HG02588 (cell line): ENCODE results near the gene SECTM1.

Experiments used
- ATAC-seq: cut with Tn5 transposase; IDR thresholded peaks from one replicate; pipeline ENCODE4 v1.9.1; 2021; ENCODE audit warnings: mild to moderate bottlenecking, moderate library complexity; ENCODE audit not compliant: unreplicated experiment

SECTM1 gene

DNA sequence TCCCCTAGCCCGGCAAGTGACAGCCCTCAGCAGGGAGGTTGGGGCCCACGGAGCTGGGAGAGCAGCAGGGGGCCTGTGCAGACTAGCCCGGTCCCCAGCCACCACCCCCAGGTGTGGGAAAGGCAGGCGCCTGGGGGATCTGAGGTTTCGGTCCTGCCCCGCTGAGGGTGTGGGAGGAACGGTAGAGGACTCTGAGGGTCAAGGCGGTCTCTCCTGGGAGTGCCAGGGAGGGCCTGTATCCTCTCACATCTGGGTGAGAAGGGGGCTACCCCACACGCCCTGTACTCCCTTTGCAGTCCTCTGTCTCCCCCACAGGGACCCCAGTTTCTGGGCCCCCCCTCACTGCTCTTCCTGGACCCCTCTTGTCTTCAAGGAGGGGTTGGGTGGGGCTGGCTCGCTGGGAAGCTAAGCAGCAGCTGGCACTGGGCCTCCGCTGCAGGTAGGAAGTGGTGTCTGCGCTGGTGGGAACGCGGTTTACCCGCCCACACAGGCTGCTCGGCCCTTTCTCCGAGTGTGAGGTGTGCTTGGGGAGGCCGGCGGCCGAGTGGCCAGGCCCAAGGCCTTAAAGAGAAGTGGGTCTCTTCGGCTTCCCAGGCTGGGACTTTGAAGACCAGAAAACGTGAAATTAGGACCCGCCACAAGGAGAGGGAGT, 31.5 kb downstream of the SECTM1 start:
- no peak for ATAC-seq

DNA sequence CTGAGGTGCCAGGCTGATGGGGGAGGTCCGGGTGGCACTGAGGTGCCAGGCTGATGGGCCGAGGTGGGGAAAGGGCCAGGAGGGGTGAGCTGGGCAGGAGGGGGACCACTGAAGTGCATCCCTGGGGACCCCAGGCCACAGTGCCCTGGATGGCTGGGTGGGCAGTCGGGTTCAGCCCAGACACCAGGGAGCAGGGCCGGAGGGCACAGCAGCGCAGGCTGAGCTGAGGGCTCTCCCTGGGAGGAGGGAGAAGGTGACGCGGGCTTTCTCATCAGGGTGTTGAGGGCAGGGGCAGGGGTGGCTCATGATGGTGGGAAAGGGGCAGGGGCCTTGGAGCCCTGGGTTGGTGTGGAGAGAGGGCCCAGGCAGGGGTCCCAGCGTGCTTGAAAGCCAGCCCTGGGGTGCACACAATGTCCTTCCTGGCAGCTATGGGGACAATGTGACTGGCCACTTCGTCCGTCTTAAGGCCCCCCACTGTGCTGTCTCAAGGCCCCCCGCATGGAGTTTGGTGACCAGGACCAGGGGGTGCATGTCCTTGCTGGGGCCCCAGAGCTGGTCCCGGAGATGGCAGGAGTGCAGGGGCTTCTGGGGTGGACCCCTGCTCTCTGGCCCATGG, 32.2 kb downstream of the SECTM1 start:
- no peak for ATAC-seq

DNA sequence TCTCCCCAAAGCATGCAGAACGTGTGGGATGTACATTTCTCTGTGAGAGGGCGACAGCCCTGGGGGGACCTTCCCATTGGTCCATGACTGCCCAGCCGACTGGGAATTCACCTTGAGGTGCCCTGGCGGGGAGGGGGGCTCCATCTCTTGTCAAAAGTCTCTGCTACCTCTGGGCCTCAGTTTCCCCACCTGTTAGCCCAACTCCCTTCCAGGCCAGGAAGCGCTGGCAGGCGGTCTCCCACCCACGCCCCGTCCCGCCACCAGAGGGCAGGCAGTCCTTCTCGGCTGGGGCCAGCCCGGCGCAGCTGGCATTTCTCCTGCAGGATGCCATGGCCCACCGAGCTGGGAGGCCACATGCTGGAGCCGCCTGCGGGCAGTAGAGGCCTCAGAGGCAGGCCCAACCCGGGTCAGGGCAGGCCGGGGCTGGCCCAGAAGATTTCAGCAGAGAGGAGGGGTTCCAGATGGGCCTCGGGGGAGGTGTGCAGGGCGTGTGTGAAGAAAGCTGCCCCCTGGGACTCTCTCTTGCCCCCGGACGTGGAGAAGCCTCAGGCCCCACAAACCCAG, 32.8 kb downstream of the SECTM1 start:
- ATAC-seq, result no peak

DNA sequence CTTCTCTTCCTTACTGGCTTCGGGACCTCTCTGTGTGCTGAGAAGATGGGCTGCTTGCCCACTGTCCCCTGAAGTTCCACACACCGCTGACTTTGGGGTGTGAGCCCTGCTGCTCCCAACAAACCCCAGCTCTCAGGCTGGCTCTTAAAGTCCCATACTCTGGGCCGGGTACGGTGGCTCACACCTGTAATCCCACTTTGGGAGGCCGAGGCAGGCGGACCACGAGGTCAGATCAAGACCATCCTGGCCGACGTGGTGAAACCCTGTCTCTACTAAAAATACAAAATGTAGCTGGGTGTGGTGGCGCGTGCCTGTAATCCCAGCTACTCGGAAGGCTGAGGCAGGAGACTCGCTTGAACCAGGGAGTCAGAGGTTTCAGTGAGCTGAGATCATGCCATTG, 33.3 kb downstream of the SECTM1 start:
- no peak for ATAC-seq

DNA sequence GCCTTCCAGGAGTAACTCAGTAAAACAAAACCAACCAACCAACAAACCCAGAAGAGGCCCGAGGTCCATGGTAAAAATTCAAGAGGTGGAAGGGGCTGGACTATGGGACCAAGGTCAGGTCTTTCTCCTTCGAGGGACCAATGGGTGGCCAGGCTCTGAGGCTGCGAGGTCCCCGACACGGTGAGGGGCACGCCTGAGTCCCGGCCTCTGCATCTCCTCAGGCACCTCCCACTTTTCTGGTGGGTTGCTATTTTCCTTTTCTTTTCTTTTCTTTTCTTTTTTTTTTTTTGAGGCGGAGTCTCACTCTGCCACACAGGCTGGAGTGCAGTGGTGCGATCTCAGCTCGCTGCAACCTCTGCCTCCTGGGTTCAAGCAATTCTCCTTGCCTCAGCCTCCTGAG, 34.1 kb downstream of the SECTM1 start:
- no peak for ATAC-seq

DNA sequence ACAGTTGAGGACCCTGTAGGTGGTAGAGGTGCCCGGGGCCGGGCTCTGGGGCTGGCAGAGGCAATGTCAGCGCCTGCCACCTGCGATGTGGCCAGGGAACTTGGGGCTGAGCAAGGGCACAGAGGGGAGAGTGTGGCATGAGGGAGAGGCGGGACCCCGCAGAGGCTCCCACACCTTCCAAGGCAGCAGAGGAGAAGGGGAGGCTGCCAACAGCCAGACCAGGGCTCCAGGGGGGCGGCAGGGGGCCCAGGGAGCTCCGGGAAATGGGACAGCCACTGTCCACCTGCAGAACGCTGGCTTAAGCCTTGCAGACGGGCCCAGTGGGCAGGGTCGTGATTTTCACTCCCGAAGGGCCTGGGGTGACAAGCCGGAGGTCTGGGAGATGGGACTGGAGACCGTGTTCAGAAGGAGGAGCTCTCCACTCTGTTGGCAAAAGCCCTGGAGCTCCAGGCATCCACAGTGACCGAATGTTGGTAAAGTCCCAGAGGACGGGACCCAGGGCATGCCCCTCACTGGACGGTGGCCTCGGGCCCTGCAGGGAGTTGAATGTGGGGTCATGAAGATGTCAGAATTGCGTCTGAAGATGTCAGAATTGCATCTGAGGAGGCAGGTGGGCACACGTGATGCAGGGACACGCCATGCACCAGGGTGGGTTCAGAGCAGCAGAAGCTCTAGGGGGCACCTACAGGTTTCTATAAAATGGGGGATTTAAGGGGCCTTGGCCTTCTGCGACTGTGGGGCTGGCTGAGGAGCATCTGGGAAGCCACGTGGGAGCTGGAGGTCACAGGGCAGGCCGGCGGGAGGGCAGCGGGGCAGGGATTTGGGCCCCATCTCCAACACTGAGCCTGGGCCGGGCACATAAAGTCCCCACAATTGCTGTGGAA, 34.8 kb downstream of the SECTM1 start:
- no peak for ATAC-seq

DNA sequence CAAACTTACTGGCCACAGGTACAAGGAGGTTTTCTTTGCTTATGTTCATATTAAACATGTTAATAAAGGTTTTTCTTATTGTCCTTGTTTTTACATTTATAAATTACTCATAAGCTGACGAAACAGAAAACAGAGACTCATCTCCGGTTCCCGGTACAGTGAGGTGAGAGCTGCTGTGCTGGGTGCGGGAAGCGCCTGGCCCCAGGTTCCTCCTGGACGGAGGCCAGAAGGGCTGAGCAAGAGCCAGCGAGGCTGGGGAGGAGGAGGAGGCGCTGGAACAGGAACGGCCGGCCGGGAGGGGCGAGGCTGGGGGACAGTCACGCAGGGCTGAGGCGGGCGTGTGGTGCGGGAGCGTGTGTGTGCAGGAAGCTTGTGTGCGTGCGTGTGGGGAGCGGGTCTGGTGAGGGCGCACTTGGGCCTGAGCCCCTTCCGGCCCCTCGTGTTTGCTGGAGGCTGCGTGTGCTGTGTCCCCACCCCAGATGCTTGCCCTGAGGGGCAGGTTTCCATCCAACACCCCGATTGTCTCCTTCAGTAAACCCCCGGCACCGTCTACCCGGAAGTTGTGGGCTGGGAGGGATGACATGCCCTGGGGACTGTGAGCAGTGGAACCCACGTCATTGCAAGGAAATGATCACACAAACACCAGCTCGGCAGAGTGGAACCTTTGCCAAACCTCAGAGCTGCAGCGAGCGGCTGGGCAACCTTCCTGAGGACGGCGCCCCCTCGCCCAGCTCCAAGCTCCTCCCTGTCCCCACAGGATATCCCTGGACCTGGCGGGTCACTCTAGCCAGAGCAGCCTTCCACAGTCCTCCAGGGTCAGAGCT, 35.6 kb downstream of the SECTM1 start:
- ATAC-seq, result peak; percentile 40

DNA sequence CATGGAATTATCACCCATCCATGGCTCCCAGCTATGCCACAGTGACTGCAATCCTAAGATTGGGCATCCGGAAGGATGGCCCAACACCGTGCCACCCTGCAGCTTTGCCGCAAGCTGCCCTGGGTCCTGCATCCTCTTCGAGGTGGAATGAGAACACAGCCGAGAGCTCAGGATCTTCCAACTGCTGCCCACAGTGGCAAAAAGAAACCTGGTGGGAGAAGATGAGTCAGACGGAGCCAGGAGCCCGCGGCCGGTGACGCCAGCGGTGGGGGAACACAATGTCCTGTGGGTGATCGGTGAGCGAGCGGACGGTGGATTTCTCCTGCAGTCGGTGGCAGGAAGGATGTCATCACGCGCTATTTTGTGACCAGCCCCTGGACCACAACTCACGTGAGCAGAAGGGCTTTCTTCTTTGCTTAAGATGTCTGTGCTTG, 36.3 kb downstream of the SECTM1 start:
- peak; percentile 19 for ATAC-seq

DNA sequence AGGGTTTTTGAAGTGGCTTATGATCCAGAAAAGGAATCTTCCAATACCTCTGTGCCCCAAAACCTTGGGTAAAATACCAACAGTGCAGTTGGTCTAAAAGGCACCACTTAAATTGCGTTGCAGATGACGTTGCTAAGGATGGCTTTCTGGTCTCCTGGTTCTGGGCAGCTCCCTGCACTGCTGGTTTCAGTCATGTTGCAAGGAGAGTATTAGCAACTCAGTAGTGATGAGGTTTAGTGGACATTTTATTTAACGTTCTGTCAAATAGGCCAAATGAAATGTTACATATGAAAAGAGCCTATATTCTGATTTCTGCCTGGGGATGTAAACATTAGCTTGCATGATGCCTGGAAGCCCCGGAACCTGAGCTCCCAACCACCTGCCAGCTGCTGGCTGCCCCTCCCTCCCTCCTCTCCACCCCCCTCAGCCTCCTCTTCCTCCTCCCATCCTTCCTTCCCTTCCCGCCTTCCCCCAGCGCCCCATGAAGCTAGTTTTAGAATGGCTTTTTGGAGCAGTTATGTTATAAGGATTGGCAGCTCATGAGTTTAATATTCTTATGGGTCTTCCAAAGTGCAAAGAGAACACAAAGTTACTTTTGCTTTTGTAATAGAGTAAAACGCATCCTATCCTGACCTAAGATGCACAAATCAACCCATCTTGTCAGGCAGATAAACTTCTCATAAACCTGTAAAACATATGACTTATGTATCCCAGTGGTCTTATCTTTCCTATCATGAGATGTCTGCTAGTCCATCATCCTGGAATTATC, 36.9 kb downstream of the SECTM1 start:
- ATAC-seq, result no peak

DNA sequence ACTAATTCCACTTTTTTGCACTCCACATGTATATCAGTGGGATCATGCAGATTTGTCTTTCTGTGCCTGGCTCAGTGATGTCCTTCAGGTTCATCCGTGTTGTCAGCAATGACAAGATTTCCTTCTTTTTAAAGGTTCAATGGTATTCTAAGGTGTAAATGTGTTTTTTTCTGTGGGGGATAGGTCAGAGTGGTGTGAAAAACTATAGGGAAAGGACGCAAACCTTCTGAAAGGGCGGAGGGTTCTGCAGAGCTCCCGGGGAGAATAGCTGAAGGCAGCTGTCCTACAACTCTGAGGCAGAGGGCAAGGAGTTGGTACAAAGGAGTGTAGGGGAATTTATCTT, 38.1 kb downstream of the SECTM1 start:
- no peak for ATAC-seq

DNA sequence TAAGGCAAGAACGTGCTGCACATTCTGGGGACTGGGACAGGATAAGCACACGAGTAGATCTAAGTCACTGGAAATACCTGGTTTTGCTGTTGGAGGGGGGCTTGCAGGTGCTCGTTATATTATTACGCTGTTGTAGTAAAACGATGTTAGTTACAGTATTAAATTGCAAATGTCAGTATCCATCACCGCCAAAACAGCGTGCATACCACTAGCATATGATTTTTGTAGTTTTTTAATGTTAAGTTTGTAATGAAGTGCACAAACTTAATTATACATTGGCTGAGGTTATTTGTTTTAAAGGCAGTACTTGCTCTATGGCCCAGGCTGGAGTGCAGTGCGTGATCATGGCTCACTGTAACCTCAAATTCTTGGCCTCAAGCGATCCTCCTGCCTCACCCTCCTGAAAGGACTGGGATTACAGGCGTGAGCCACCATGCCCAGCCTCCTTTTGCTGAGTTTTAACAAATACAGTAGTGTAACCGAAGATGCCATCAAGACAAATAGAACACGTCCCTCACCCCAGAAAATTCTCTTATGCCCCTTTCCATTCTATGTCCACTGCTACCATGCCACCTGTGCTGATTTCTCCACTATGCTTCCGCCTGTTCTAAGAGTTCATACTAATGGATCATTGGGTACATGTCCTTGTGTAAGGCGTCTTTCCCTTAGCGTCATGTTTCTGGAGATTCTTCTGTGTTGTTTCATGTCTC, 39.3 kb downstream of the SECTM1 start:
- ATAC-seq, result no peak

DNA sequence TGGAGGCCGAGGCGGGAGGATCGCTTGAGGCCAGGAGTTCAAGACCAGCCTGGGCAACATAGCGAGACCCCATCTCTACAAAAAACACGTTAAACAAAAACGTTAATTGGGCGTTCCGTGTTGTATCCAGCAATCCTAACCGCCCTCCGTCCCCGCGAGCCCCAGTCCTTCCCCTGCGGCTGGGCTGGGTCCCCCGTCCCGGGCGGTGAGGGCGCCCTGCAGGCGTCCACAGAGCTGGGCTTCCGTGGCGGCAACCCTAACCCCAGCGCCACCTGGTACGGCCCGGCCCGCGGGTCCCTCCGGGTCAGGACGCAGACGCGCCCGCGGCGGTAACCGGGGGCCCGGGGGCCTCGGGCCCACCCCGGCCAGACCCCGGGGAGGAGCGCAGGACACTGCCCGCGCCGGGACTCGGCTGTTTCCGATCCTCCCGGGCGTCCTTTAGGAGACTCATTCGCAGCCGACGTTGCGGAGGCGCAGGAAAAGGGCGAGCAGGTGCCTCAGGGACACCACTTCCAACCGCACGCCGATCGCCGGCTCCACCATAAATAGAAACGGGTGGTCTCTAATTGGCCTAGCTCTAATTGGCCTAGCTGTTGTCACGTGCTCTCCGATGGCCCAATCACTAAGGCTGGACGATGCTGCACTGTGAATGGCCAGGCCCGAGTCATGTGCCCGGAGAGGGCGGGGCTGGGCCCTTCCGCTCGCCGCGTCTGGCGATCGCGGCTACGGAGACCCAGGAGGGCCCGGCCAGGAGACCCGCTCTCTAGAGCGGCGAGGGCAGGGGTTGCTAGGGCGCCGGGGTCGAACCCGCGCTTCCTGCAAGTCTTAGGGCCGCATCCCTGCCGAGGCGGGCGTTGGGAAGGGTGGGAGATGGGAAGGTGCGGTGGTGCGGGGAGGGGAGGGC, 41.1 kb downstream of the SECTM1 start:
- ATAC-seq, result peak; percentile 94

DNA sequence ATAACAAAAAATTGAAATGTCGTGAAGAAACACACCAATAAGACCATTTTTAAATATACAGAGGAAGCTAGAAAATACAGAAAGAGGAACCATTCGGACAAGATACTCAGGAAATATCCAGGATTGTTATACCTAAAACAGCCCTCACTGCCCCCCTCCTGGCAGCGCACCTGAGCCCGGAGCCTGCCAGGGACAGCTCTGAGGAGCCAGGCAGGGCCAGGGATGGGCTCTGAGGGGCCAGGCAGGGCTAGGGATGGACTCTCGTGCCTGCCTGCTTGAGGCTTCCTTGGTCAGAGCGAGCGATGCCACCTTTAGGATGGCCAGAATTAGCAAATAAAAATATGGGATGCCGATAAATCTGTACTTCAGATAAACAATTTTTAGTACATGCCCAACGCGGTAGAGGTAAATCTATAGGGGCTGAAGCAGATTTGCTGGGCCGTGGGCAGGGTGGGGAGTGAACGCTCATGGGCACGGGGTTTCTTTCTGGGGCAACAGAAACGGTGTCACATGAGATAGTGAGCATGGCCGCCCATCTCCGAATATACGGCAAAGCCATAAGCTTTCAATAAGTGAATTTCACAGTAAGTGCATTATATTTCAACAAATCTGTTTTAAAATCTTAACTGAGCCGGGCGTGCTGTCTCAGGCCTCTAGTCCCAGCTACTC, 41.9 kb downstream of the SECTM1 start:
- no peak for ATAC-seq

DNA sequence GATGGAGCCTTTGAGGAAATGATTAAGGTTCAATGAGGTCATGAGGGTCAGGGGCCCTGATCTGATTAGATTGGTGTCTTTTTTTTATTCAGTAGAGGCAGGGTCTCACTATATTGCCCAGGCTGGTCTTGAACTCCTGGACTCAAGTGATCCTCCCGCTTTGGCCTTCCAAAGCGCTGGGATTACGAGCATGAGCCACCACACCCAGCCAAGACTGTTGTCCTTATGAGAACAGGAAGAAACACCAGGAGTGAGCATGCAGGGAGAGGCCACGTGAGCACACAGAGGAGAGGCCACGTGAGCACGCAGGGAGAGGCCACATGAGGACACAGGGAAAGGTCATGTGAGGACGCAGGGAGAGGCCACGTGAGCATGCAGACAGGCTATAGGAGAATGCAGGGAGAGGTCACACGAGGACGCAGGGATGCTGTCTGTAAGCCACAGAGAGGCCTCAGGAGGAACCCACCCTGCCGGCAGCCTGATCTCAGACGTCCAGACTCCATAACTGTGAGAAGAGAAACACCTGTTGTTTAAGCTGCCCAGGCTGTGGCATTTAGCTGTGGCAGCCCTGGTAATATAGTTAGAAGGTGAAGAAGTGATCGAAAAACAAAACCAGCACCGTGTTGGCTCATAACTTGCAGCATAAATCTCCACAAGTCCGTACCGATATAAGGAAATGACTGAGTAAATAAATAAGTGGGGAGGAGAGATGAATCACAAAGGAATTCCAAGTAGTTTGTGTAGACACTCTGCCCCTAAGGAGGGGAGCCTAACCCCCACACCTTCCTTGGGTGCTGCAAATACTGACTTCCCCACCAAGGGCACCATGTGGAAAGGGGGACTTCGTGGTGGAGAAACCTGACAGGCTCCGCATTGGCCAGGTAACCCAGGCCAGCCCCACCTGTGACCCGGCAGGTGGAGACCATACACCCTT, 45.4 kb downstream of the SECTM1 start:
- ATAC-seq, result no peak

DNA sequence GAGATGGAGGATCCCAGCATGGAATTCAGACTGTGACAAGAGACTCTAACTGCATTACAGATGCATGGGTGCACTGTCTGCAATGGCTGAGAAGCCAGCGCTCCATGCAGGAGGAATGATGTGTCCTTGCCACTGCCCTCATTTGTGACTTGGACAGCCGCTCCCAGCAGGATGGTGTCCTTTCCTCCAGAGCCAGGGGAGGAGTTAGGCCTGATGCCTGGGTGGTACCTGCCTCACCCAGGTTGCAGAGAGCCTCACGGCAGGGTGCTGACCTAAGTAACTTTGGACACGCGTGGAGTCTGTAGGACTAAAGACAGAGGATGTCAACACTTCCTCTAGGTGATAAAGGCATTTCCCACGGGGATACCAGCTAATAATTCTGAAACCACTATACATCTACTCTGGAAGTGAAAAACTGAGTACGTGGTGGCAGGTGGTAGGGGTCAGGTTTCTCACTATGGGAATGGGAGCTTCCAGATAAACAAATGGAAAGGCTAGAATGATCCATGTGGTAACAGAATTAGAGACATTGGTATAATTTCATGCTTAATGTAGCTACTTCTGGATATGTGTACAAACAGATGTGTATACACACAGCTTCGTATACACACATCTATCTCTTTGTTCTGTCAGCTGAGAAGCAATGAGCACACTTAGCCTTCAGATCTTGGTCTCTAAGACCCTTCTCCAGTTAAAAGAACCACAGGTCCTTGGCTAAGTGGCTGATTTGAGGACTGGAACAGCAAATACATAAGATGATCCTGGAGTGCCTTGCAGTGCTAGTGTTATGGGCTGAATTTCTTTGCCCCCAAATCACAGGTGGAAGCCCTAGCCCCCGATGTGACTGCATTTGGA, 46.3 kb downstream of the SECTM1 start:
- ATAC-seq, result no peak

DNA sequence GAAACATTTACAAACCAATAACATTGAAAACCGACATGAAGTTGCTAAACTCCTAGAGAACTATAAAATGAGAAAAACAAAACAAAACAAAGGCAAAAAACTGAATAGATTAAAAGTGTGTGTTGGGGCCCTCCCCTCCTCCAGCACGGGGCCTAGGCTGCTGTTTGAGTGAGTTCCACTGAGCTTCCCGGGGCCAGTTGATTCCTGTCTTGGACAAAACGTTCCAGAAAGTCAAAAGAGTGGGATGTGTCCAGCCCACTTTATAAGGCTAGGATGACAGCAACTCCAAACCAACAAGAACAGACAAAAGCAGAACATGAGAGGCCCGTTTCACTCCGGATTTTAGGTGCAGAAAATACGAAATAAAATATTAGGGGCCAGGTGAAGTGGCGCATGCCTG, 48.4 kb downstream of the SECTM1 start:
- ATAC-seq, result no peak
